Stimulated activated CD4-positive, alpha-beta T cell treated with anti-CD3 and anti-CD28 coated beads, Interleukin-4, amount 100 ng/mL, for 24 hours (primary cell): Measurements from ENCODE around the gene KRT28.
"Not testable (repeated sequence)": the region's sequence is repeated elsewhere in the genome, so short reads cannot be mapped to it uniquely, and the experiment has no call there.

Source experiments
- DNase-seq: peaks from one replicate; pipeline ENCODE4 v3.0.0-alpha.2; 2020

Gene KRT28

GRCh38 chr17:40818343-40818732, 18.6 kb upstream of the KRT28 start:
- DNase-seq = no peak

GRCh38 chr17:40817103-40817682, 17.4 kb upstream of the KRT28 start:
- DNase-seq = no peak

DNA sequence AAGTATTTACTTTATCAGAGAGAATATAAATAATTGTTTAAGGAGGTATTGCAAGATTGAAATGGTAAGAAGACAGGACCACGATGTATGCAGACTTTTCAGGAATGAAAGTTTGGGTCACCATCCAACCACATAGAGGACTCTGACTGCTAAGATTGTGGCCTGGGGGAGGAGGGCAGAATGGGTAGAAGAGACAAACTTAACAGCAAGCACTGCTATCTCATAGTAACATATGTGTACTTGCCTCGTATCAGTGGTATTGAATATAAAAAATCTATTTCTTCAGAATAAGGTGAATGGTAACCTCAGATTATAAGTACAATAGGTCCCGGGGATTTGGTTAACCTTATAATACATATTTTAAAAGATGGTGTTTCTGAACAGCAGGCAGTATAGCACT, 16.8 kb upstream of the KRT28 start:
- no peak for DNase-seq

DNA sequence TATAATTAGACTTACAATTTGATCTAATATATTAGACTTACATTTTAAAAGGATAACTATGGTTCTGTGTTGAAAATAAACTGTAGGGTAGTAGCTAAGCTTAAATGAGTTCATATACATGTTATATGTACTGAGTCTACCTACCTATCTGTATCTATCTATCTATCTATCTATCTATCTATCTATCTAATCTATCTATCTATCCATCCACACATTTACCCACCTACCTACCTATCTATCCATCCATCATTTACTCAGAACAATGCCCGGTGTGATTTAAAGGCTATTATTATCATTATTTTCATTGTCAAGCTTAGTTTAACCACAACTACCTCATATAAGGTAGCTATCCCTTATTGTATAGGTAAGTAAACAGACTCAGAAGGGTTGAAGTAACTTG, 15.6 kb upstream of the KRT28 start:
- no peak for DNase-seq

- DNase-seq = not testable (repeated sequence)
These were observed 14.9 kb upstream of the KRT28 start for GRCh38 chr17:40814657-40815056.

DNA sequence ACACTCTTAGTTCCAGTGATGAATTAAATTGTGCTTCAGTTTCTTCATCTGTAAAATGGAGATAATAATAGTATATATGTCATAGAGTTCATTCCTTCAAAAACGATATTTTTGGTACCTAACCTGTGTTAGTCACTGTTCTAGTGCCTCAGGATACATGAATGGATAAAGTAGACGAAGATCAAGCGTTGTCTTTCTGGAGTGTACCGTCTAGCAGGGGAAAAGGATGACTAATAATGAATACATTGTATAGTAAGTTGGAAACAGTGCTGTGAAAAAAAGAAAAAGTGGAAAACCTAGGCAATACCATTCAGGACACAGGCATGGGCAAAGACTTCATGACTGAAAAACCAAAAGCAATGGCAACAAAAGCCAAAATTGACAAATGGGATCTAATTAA, 14.0 kb upstream of the KRT28 start:
- no peak for DNase-seq

DNA sequence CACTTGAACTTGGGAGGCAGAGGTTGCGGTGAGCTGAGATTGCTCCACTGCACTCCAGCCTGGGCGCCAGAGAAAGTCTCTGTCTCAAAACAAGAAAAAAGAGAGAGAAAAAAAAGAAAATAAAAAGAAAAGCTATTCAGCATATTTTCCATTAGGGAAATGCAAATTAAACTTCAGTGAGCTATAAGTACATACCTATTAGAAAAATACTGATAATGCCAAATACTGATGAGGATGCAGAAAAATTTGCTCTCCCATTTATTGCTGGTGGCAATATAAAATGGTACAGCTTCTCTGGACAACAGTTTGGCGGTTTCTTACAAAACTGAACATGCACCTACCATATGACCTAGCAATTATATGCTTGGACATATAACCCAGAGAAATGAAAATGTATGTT, 12.9 kb upstream of the KRT28 start:
- no peak for DNase-seq

GRCh38 chr17:40810494-40810893, 10.7 kb upstream of the KRT28 start:
- DNase-seq = no peak

DNA sequence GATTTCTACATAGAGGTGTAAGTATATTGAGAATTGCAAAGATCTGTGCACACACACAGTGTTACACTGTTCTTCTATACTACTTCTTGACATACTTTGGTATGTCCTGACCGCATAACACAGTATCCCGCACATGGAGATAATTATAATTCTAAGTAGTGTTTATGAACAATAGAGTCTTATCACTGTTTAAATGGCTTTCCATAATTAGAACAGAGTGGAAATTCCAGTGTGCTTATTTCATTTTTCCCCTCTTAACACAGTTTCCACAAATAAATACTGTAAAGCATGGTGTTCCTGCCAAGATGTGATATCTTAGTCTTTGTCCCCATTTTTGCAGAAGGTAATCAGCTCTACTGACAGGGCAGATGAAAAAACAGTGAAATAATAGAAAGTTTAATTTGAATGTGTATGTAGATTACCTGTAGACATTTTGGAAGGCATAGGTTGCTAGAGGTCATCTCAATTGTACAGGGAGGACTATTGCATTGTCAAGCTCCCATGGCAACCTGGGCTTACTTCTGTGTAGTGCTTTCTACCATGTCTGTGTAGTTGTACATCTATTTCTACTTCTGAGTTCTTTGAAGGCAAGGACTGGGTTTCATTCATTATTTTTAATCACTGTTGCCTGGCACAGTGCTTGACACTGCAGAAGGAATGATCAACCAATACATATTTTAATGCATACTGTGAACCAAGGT, 10.1 kb upstream of the KRT28 start:
- DNase-seq = no peak

DNA sequence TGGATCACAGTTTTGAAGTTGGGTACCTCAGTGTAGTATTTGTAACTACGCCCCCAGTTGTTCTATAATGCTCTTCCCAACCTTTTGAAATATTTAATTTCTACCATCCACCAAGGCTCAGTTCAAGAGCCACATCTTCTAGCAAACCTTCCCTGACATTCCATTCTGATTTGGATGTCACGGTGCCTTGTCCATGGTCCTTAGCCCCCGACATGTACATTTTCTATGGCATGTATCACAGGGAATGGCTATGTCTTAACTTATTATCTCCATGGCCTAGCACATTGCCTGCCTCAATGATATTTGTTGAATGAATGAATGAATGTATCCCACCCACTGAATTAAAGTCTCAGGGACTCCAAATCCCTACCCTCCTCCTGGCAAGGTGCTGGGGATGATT, 6.4 kb upstream of the KRT28 start:
- DNase-seq = no peak

GRCh38 chr17:40803617-40804082, 3.9 kb upstream of the KRT28 start:
- peak; percentile 81 for DNase-seq

DNA sequence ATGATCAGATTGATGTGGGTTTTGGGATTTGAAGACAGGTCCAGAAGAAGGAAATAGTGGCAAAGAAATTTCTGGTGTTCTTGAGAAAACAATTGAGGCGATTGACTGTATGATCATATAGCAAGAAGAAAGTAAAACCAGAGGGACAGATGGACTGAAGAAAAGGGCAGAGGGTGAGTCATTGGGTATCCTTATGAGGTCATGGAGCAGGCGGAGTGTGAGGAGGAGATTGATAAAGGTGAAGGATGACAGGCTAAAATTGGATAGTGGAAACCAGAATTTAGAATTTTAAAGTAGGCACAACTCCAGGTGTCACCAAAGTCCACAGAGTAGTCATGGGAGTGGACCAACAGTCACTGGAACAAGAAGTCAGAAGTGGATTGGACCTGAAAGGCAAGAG, 1.4 kb upstream of the KRT28 start:
- DNase-seq = no peak

DNA sequence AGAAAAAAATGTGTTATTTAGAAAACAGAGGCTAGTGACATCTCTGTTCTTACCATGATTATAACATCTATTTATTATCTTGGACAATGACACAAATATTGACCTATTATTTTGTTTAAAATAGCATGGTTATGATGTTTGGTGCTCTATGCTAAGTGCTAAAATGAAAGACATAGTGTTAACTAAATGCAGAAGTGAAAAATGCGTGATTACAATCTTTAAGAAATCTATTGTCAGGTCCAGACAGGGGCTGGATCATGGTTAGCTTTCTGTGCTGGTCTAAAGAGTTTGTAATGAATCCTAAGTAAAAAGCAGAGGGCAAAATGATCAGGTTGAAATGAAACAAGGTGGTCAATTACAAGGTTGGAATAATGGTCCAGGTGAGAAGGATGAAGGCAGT, 622 bp upstream of the KRT28 start:
- DNase-seq = no peak

- no peak for DNase-seq
These were observed 2.9 kb downstream of the KRT28 start for GRCh38 chr17:40796846-40797245.

GRCh38 chr17:40795019-40795667, 4.6 kb downstream of the KRT28 start:
- no peak for DNase-seq

DNA sequence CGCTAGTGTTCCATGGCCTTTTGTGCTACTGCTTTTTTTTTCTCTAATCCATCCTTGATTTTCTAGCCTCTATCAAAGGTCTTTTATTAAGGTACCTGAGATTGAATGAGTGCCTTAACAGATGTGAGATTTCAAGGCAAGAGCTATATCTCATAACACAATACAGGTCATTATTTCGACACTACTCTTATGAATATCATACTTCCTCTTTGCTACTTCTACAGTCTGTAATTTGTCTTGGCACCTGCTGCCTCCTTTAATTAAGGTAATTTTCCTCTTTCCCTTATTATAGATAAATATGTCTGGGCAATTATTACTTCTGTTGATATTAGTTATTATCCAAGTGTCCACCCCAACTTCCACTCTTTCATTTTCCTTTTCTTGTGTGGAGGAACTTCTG, 5.3 kb downstream of the KRT28 start:
- DNase-seq = no peak

GRCh38 chr17:40793832-40794231, 5.9 kb downstream of the KRT28 start:
- no peak for DNase-seq

- DNase-seq = no peak
These were observed 7.8 kb downstream of the KRT28 start for GRCh38 chr17:40791787-40792436.

DNA sequence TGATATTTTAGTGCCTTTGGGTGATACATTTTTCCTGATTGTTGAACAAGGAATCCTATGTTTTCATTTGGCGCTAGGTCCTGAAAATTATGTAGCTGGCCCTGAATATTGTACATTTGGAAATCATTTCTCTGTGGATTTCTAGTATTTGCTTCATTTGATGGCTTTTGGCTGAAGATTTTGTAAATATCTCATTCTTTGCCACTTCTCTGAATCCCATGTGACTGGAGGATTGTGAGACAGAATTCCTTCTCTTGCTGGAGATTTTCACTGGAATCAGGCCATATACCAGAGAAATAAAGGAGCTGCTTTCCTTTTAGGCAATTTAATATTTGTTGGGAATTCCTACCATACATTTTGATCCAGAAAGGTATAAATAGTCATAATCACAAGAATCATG, 8.6 kb downstream of the KRT28 start:
- DNase-seq = no peak

GRCh38 chr17:40782450-40782849, 17.3 kb downstream of the KRT28 start, which contains the start of gene KRT27:
Gene KRT27 (minus strand): TSS chr17:40782550. CDS start chr17:40782493, 57 bp downstream.
- no peak for DNase-seq

DNA sequence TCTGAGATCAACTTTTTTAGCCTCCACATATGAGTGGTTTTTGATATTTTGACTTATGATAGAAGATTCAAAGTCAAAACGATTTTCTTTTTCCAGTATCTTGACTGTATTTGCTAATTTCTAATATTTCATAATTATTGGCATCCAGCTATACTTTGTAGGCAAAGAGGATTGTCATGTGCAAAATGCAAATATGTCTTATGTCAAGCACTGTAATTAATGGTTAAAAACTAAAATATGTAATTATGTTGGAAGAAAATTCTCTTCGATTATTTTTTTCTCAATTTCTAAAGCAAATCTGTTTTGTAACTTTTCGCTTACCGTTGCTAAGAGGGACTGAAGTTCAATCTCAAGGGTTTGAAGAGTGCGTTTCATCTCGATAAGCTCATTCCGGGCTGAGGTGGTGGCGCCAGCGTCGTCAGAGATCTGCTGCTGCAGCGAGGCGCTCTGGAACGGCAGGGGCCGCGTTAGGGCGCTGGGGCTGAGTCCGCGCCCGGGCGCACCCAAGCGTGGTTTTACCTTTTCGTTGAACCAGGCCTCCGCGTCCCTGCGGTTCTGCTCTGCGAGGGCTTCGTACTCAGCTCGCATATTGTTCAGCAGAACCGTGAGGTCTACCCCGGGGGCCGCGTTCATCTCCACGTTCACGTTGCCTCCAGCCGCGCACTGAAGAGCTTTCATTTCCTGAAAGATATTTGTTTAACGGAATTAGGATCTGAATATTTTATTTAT, 20.4 kb downstream of the KRT28 start:
- DNase-seq = peak; percentile 12

DNA sequence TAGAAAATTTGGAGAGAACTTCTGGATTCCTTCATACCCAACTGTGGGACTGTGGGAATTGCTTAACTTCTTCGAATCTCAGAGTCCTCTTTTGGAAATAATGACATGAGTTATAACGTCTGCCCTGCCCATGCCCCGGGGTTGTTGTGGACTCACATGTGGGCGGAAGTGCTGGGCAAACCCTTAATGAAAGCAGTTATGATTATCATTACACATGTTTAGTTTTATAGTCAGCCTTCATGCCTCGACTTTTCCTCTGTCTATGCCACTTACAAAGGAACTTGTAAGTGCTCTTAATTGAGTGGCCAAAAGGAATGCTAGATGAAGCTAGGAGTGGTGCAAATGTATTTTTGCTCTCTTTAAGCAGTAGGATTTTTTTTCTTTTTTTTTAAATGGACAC, 21.3 kb downstream of the KRT28 start:
- DNase-seq = no peak

DNA sequence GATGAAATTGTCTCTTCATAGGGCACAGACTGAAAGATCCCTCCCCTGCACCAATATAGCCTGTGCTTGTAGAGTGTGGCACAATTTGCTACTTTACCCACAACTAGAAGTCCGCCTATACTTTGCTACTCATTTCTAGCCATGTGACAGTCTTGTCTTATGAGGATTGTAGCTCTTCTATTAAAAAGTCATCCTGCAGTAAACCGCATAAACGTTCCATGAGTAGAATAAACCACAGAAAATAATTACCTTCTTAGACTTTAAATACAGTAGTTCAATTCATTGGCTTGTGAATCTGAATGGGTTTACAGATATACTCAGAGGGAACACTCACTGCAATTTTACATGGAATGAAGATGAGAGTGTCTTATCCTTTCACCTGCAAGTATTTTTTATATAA, 21.8 kb downstream of the KRT28 start:
- no peak for DNase-seq
